ENCODE measurements around the gene TROAP. TPM values are rescaled to one million over a fixed set of nuclear protein-coding genes. Genes with fewer than 3 reads are reported as not detected.
A peak's percentile ranks its signal among the peaks of the same experiment; 100 is the strongest.

TROAP gene
- total RNA-seq, 1 donor from 2014 or later = not detected

- Histone ChIP-seq H3K36me3 (no peaks in the 10 kb centered on the region), H3K4me3 (no peak overlapping the region), H3K9me3 (no peaks in the 10 kb centered on the region), H3K4me1 (peaks cover 11 to 15% of the 10 kb centered on the region in 2 donors), H3K27me3 (peaks cover 15% of the 10 kb centered on the region), H3K27ac (no peak overlapping the region)
- TF ChIP-seq CTCF (IDR thresholded peaks at IDR 0.05) = no peak
- intact Hi-C loops (cut with DNase I) = no loop called here
- no peak for DNase-seq (ENCODE audit: low spot score in 2 of 2)
These were observed 15.9 kb downstream of the TROAP start for GRCh38 chr12:49338830-49339463.

- Histone ChIP-seq H3K4me3 (no peak overlapping the region), H3K9me3 (no peaks in the 10 kb centered on the region), H3K36me3 (no peaks in the 10 kb centered on the region), H3K27me3 (peaks cover 17% of the 10 kb centered on the region), H3K4me1 (peaks cover 11 to 18% of the 10 kb centered on the region in 2 donors), H3K27ac (no peak overlapping the region)
- intact Hi-C loops (cut with DNase I) = no loop called here
- DNase-seq (ENCODE audit: low spot score in 2 of 2) = no peak
- no peak for TF ChIP-seq CTCF (IDR thresholded peaks at IDR 0.05)
These were observed 16.4 kb downstream of the TROAP start for GRCh38 chr12:49339464-49339861.

GRCh38 chr12:49340095-49340870 lies 17.2 kb downstream of the TROAP start:
- H3K4me1 ChIP-seq = peaks cover 13 to 23% of the 10 kb centered on the region in 2 donors
- TF ChIP-seq CTCF (IDR thresholded peaks at IDR 0.05) = no peak
- H3K9me3 ChIP-seq = no peaks in the 10 kb centered on the region
- no peak overlapping the region for H3K27ac ChIP-seq
- H3K36me3 ChIP-seq = no peaks in the 10 kb centered on the region
- peaks cover 19% of the 10 kb centered on the region for H3K27me3 ChIP-seq
- no peak for DNase-seq (ENCODE audit: low spot score in 2 of 2)
- H3K4me3 ChIP-seq = no peak overlapping the region
- intact Hi-C loops (cut with DNase I) = loop anchor here (10.0 kb wide), 1 partner anchor 275 kb away; the partner anchor contains the start of genes KMT2D and RHEBL1

- Histone ChIP-seq H3K9me3 (no peaks in the 10 kb centered on the region), H3K36me3 (no peaks in the 10 kb centered on the region), H3K4me3 (no peak overlapping the region), H3K4me1 (peaks cover 22 to 32% of the 10 kb centered on the region in 2 donors), H3K27me3 (peaks cover 20% of the 10 kb centered on the region), H3K27ac (no peak overlapping the region)
- no peak for TF ChIP-seq CTCF (IDR thresholded peaks at IDR 0.05)
- DNase-seq (ENCODE audit: low spot score in 2 of 2) = no peak
- intact Hi-C loops (cut with DNase I) = loop anchor here (10.0 kb wide), 1 partner anchor 276 kb away; the partner anchor contains the start of genes KMT2D and RHEBL1
These were observed 18.1 kb downstream of the TROAP start for GRCh38 chr12:49340971-49341776.

GRCh38 chr12:49341777-49342065 lies 18.7 kb downstream of the TROAP start:
- DNase-seq (ENCODE audit: low spot score in 2 of 2) = no peak
- no peak for TF ChIP-seq CTCF (IDR thresholded peaks at IDR 0.05)
- H3K27ac ChIP-seq = no peak overlapping the region

More at GRCh38 chr12:49341777-49342065, 18.7 kb downstream of the TROAP start:
- H3K36me3 ChIP-seq = no peaks in the 10 kb centered on the region
- H3K4me3 ChIP-seq = peak overlapping the region in 1 of 2 donors; percentile 63
- H3K27me3 ChIP-seq = peaks cover 15% of the 10 kb centered on the region
- H3K4me1 ChIP-seq = peaks cover 27 to 37% of the 10 kb centered on the region in 2 donors
- intact Hi-C loops (cut with DNase I) = loop anchor here (10.0 kb wide), 1 partner anchor 277 kb away; the partner anchor contains the start of genes KMT2D and RHEBL1
- H3K9me3 ChIP-seq = no peaks in the 10 kb centered on the region

All from ascending aorta (tissue), 2 donors.